ENCODE results near the gene TAS2R40.

DNA sequence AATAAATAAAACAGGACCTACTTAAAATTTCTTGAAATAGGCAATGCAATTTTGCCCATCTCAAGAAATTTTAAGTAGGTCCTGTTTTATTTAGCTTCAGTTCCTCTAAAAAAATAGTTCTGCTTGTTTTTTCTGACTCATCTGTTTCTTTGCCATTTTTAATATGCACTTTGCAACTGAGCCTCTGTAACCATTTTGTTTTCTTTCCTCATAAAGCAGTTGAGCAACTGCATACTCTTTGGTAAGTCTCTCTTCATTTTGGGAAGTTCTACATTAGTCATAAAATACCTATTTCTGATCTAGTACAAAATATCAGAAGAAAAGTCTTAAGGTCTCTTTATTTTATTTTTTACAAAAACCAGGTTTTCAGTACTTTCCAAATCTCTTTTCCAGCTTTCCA lies 18.0 kb downstream of the TAS2R40 start:
- TF ChIP-seq YY1 (IDR thresholded peaks at IDR 0.05; ENCODE audit: insufficient read depth, insufficient read length) (no peak), SUZ12 (IDR thresholded peaks at IDR 0.05; ENCODE audit: extremely low read depth, insufficient read depth, insufficient read length) (no peak)

Measured in NT2/D1 (cell line).